Endothelial cell of umbilical vein (primary cell): Measurements from ENCODE around the gene HBM.

Experiments
- EZH2 ChIP-seq: IDR thresholded peaks from 2 replicates; pipeline ENCODE4 v1.6.1; 2012; ENCODE audit warnings: borderline replicate concordance, low read depth, mild to moderate bottlenecking, moderate library complexity, low read length, inconsistent platforms; ENCODE audit not compliant: severe bottlenecking
- FOS ChIP-seq: IDR thresholded peaks from 2 replicates; pipeline ENCODE4 v1.6.1; 2011; ENCODE audit warnings: mild to moderate bottlenecking, low read length, moderate library complexity, borderline replicate concordance; ENCODE audit not compliant: insufficient read depth
- GATA2 ChIP-seq: IDR thresholded peaks from 2 replicates; pipeline ENCODE4 v1.7.0; 2011; ENCODE audit warnings: low read depth, mild to moderate bottlenecking, moderate library complexity, mixed read lengths, low read length; ENCODE audit not compliant: insufficient read length, insufficient read depth
- JUN ChIP-seq: IDR thresholded peaks from 2 replicates; pipeline ENCODE4 v1.6.1; 2011; ENCODE audit warnings: borderline replicate concordance, low read depth; ENCODE audit not compliant: insufficient read length, insufficient read depth
- MYC ChIP-seq: IDR thresholded peaks from one replicate; pipeline ENCODE4 v1.6.1; 2011; ENCODE audit warnings: mild to moderate bottlenecking, low read depth, low read length
- POLR2A ChIP-seq: IDR thresholded peaks from 2 replicates; pipeline ENCODE4 v1.6.1; 2012; ENCODE audit warnings: low read depth, mild to moderate bottlenecking, control low read depth, low read length
- POLR2AphosphoS5 ChIP-seq: IDR thresholded peaks from 2 replicates; pipeline ENCODE4 v1.6.1; 2012; ENCODE audit warnings: low read depth, mild to moderate bottlenecking, control low read depth, low read length, moderate library complexity; ENCODE audit not compliant: insufficient read depth
- TF ChIP-seq, protein P1 (sequence below), 2 donors: IDR thresholded peaks; 1 replicate in 1 of 2; 2 replicates in 1 of 2; pipeline ENCODE4 v1.5.1; 2011; ENCODE audit warnings: low read length in 2 of 2, mild to moderate bottlenecking in 2 of 2, moderate library complexity in 2 of 2, control low read depth in 1 of 2, inconsistent platforms in 1 of 2, low read depth in 1 of 2; ENCODE audit not compliant: insufficient read depth in 1 of 2; ENCODE audit errors: extremely low read depth in 1 of 2
- TF ChIP-seq, protein P2 (sequence below): IDR thresholded peaks from 2 replicates; pipeline ENCODE4 v1.6.1; 2011; ENCODE audit not compliant: insufficient read depth, insufficient read length

DNA sequence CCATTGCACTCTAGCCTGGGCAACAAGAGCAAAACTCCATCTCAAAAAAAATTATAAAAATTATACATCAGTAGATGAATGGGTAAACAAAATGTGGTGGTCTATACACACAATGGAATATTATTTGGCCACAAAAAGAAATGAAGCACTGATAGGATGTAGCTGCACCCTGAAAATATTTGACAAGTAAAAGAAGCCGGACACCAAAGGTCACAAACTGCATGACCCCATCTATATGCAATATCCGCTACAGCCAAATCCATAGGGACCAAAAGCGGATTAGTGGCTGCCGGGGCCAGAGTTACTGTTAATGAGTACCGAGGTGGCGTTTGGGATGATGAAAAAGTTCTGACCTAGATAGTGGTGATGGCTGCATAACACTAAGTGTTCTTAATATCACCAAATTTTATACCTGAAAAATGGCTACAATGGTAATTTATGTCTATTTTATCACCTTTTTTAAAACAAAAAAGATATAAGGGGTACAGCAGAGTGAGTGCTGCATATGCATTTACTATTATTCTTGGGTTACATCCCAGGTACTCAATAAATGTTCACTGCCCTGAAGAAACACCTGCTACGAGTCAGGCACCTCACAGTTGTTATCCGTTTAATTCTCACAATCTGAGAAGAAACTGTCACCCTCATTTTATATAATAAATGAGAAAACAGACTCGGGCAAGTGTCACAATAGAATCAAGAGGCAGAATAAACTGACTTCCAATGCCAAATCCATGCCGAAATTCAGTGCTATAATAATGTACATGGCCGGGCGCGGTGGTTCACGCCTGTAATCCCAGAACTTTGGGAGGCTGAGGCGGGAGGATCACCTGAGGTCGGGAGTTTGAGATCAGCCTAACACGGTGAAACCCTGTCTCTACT is 13.7 kb downstream of the HBM start:
- TF ChIP-seq, protein P1, sequence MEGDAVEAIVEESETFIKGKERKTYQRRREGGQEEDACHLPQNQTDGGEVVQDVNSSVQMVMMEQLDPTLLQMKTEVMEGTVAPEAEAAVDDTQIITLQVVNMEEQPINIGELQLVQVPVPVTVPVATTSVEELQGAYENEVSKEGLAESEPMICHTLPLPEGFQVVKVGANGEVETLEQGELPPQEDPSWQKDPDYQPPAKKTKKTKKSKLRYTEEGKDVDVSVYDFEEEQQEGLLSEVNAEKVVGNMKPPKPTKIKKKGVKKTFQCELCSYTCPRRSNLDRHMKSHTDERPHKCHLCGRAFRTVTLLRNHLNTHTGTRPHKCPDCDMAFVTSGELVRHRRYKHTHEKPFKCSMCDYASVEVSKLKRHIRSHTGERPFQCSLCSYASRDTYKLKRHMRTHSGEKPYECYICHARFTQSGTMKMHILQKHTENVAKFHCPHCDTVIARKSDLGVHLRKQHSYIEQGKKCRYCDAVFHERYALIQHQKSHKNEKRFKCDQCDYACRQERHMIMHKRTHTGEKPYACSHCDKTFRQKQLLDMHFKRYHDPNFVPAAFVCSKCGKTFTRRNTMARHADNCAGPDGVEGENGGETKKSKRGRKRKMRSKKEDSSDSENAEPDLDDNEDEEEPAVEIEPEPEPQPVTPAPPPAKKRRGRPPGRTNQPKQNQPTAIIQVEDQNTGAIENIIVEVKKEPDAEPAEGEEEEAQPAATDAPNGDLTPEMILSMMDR (IDR thresholded peaks at IDR 0.05; ENCODE audit: extremely low read depth in 1 of 2, insufficient read depth in 1 of 2, low read depth in 1 of 2, low read length in 2 of 2) = no peak
- no peak for TF ChIP-seq POLR2AphosphoS5
- no peak for TF ChIP-seq EZH2
- no peak for TF ChIP-seq GATA2
- no peak for TF ChIP-seq POLR2A
- no peak for TF ChIP-seq MYC
- TF ChIP-seq, protein P2, sequence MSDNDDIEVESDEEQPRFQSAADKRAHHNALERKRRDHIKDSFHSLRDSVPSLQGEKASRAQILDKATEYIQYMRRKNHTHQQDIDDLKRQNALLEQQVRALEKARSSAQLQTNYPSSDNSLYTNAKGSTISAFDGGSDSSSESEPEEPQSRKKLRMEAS = no peak
- TF ChIP-seq JUN = no peak
- no peak for TF ChIP-seq FOS
